ENCODE data around the gene RABGAP1L. TPM values are rescaled to one million over a fixed set of nuclear protein-coding genes. Genes with fewer than 3 reads are reported as not detected.
A peak's percentile ranks its signal among the peaks of the same experiment; 100 is the strongest.
"Not testable (repeated sequence)": the region's sequence is repeated elsewhere in the genome, so short reads cannot be mapped to it uniquely, and the experiment has no call there.

Gene RABGAP1L
- total RNA-seq, 1 experiment from 2014 or later, result 29.3 TPM

DNA sequence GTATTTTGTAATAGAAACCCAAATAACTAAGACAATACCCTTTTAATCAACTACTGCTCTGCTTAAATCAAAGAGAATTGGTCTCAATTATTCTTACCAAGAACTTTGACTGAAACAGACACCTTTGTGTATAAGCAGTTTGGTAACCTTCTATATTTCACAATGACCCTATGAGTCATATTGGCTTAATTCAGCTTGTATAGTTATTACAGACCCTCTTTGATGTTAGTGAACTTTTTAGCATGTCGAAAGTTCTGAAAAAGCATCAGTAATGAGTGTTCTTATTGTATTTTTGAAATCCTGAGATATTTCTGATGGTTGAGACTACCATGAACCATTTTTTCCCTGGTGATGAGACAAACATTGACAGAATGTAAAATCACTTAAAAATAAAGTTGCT lies 43.3 kb upstream of the RABGAP1L start:
- Histone ChIP-seq H3K9ac (ENCODE audit: low read length) (no peak overlapping the region), H3K27ac (ENCODE audit: low read depth, low read length) (no peak overlapping the region), H3K27me3 (ENCODE audit: insufficient read depth, low read length) (no peaks in the 10 kb centered on the region), H3K4me2 (ENCODE audit: low read length) (no peak overlapping the region), H2AFZ (ENCODE audit: low read depth, low read length, poor library complexity, severe bottlenecking) (no peak overlapping the region), H3K4me1 (ENCODE audit: control insufficient read depth in 1 of 2, insufficient read depth in 2 of 2, low read length in 2 of 2) (no peaks in the 10 kb centered on the region), H3K9me3 (ENCODE audit: control insufficient read depth in 1 of 2, insufficient read depth in 1 of 2, low read depth in 1 of 2, low read length in 2 of 2) (no peaks in the 10 kb centered on the region), H3K36me3 (ENCODE audit: control insufficient read depth in 1 of 2, insufficient read depth in 2 of 2, low read length in 2 of 2) (no peaks in the 10 kb centered on the region), H3K9me2 (ENCODE audit: insufficient read depth) (no peaks in the 10 kb centered on the region), H4K20me1 (ENCODE audit: insufficient read depth) (no peaks in the 10 kb centered on the region), H3K4me3 (replicated peaks in 1 of 2; ENCODE audit: low read depth in 1 of 2, low read length in 2 of 2) (no peak overlapping the region), H3K79me2 (ENCODE audit: insufficient read depth, low read length) (no peaks in the 10 kb centered on the region)
- ChIA-PET CTCF (no interaction called here), POLR2A (interaction anchor here (1.3 kb wide), 1 partner anchor 14 kb away, joined by 3 read pairs; no protein-coding TSS in a partner anchor), RAD21 (ENCODE audit: low non-redundant PET in 1 of 2, low total read pairs in 2 of 2, uncharacterized antibody in 2 of 2, unreplicated experiment in 2 of 2) (no interaction called here)
- no peak for TF ChIP-seq POLR2A (IDR thresholded peaks at IDR 0.05; ENCODE audit: borderline replicate concordance, extremely low read depth, insufficient read depth, insufficient read length)
- TF ChIP-seq, protein P1, sequence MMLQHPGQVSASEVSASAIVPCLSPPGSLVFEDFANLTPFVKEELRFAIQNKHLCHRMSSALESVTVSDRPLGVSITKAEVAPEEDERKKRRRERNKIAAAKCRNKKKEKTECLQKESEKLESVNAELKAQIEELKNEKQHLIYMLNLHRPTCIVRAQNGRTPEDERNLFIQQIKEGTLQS (IDR thresholded peaks at IDR 0.05), result no peak
- peak; percentile 44 for TF ChIP-seq CEBPB (IDR thresholded peaks at IDR 0.05; ENCODE audit: low read depth)
- TF ChIP-seq CTCF (IDR thresholded peaks at IDR 0.05 in 2 of 3, conservative IDR thresholded peaks at IDR 0.05 in 1 of 3; ENCODE audit: borderline replicate concordance in 1 of 3, insufficient read depth in 1 of 3, low read depth in 2 of 3, low read length in 2 of 3), result no peak
- no peak for TF ChIP-seq JUND (IDR thresholded peaks at IDR 0.05)
- ATAC-seq (no peak), DNase-seq (ENCODE audit: low read depth, low spot score) (no peak)
- intact Hi-C loops (cut with micrococcal nuclease), result no loop called here
- no TSS peak for BruUV-seq (replicated peaks)

DNA sequence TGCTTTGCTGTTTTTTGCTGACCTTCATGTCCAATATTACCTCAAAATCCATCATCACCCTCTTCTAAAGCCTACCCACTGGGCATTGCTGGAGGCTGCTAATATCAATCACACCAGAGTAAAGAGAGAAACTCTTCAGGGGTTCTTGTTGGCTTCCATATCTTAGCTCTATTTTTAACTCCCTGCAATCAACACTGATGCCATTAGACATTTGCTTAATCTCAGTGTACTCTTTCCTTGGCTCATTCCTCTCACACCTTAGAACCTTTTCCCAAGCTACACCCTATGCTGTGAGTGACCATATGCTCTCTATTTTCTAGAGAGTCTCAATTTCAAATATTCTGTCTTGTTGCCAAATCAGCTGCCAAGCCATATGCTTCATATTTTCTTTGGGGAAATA lies 40.6 kb upstream of the RABGAP1L start:
- no peak for DNase-seq (ENCODE audit: low read depth, low spot score)
- Histone ChIP-seq H3K9ac (ENCODE audit: low read length) (no peak overlapping the region), H3K27me3 (ENCODE audit: insufficient read depth, low read length) (no peaks in the 10 kb centered on the region), H3K36me3 (ENCODE audit: control insufficient read depth in 1 of 2, insufficient read depth in 2 of 2, low read length in 2 of 2) (no peaks in the 10 kb centered on the region), H3K4me2 (ENCODE audit: low read length) (no peak overlapping the region), H3K27ac (ENCODE audit: low read depth, low read length) (no peak overlapping the region), H3K9me2 (ENCODE audit: insufficient read depth) (no peaks in the 10 kb centered on the region), H4K20me1 (ENCODE audit: insufficient read depth) (no peaks in the 10 kb centered on the region), H3K79me2 (ENCODE audit: insufficient read depth, low read length) (no peaks in the 10 kb centered on the region), H3K4me1 (ENCODE audit: control insufficient read depth in 1 of 2, insufficient read depth in 2 of 2, low read length in 2 of 2) (no peaks in the 10 kb centered on the region), H2AFZ (ENCODE audit: low read depth, low read length, poor library complexity, severe bottlenecking) (no peak overlapping the region), H3K9me3 (ENCODE audit: control insufficient read depth in 1 of 2, insufficient read depth in 1 of 2, low read depth in 1 of 2, low read length in 2 of 2) (no peaks in the 10 kb centered on the region), H3K4me3 (replicated peaks in 1 of 2; ENCODE audit: low read depth in 1 of 2, low read length in 2 of 2) (no peak overlapping the region)
- POLR2A ChIA-PET, result no interaction called here
- CTCF ChIA-PET, result no interaction called here
- RAD21 ChIA-PET (ENCODE audit: low non-redundant PET in 1 of 2, low total read pairs in 2 of 2, uncharacterized antibody in 2 of 2, unreplicated experiment in 2 of 2), result no interaction called here
- intact Hi-C loops (cut with micrococcal nuclease), result no loop called here
- ATAC-seq, result no peak
- TF ChIP-seq TCF7L2 (IDR thresholded peaks at IDR 0.05; ENCODE audit: borderline replicate concordance, extremely low read depth, insufficient read depth, insufficient read length) (no peak), SIN3A (IDR thresholded peaks at IDR 0.05; ENCODE audit: low read depth) (no peak), POLR2A (IDR thresholded peaks at IDR 0.05; ENCODE audit: borderline replicate concordance, extremely low read depth, insufficient read depth, insufficient read length) (no peak), CEBPB (IDR thresholded peaks at IDR 0.05; ENCODE audit: low read depth) (no peak)
- no TSS peak for BruUV-seq (replicated peaks)

DNA sequence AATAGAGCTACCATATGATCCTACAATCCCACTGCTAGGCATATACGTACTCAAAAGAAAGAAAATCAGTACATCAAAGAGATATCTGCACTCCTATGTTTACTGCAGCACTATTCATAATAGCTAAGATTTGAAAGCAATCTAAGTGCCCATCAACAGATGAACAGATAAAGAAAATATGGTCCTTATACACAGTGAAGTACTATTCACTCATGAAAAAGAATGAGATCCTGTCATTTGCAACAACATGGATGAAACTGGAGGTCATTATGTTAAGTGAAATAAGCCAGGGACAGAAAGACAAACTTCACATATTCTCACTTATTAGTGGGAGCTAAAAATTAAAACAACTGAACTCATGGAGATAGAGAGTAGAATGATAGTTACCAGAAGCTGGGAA lies 37.0 kb upstream of the RABGAP1L start:
- H3K4me2 ChIP-seq (ENCODE audit: low read length); H3K9me2 ChIP-seq (ENCODE audit: insufficient read depth); RAD21 ChIA-PET (ENCODE audit: low non-redundant PET in 1 of 2, low total read pairs in 2 of 2, uncharacterized antibody in 2 of 2, unreplicated experiment in 2 of 2); H3K79me2 ChIP-seq (ENCODE audit: insufficient read depth, low read length); H3K27ac ChIP-seq (ENCODE audit: low read depth, low read length); H3K4me3 ChIP-seq (replicated peaks in 1 of 2; ENCODE audit: low read depth in 1 of 2, low read length in 2 of 2); H3K36me3 ChIP-seq (ENCODE audit: control insufficient read depth in 1 of 2, insufficient read depth in 2 of 2, low read length in 2 of 2); H3K9ac ChIP-seq (ENCODE audit: low read length); CTCF ChIA-PET; intact Hi-C loops (cut with micrococcal nuclease); H3K27me3 ChIP-seq (ENCODE audit: insufficient read depth, low read length); ATAC-seq; H3K9me3 ChIP-seq (ENCODE audit: control insufficient read depth in 1 of 2, insufficient read depth in 1 of 2, low read depth in 1 of 2, low read length in 2 of 2); BruUV-seq (replicated peaks); H2AFZ ChIP-seq (ENCODE audit: low read depth, low read length, poor library complexity, severe bottlenecking); H4K20me1 ChIP-seq (ENCODE audit: insufficient read depth); POLR2A ChIA-PET; DNase-seq (ENCODE audit: low read depth, low spot score); H3K4me1 ChIP-seq (ENCODE audit: control insufficient read depth in 1 of 2, insufficient read depth in 2 of 2, low read length in 2 of 2): not testable (repeated sequence)

All from HCT116 (cell line).